ENCODE data around the gene ELOA.

DNA sequence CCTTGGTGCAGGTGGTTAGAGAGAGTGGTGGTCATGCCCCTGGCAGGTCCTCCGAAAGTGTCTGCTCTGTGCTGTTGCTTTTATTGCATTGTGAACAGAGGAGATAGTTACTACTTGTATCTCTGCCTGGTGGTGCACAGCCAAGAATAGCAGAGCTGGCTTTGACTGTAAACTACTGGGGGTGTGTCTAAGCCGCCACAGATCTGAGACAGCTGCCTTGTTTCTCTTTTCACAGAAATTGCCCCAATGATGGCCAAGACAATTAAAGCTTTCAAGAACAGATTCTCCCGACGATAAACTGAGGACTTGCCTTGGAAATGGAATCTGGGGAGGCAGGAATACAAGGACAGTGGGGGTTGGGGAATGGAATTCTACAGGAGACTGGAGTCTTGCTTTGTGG lies 16.0 kb downstream of the ELOA start:
- TF ChIP-seq, protein P1, sequence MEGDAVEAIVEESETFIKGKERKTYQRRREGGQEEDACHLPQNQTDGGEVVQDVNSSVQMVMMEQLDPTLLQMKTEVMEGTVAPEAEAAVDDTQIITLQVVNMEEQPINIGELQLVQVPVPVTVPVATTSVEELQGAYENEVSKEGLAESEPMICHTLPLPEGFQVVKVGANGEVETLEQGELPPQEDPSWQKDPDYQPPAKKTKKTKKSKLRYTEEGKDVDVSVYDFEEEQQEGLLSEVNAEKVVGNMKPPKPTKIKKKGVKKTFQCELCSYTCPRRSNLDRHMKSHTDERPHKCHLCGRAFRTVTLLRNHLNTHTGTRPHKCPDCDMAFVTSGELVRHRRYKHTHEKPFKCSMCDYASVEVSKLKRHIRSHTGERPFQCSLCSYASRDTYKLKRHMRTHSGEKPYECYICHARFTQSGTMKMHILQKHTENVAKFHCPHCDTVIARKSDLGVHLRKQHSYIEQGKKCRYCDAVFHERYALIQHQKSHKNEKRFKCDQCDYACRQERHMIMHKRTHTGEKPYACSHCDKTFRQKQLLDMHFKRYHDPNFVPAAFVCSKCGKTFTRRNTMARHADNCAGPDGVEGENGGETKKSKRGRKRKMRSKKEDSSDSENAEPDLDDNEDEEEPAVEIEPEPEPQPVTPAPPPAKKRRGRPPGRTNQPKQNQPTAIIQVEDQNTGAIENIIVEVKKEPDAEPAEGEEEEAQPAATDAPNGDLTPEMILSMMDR (IDR thresholded peaks at IDR 0.05), result no peak
- TF ChIP-seq POLR2A (IDR thresholded peaks at IDR 0.05) (no peak), POLR2AphosphoS5 (IDR thresholded peaks at IDR 0.05) (no peak), EP300 (IDR thresholded peaks at IDR 0.05; ENCODE audit: low read depth) (no peak)

Data from transverse colon (tissue), 4 donors.